Mesenchymal stem cell (in vitro differentiated cells and primary cell): ENCODE data around the gene POGK.

Experiments
- DNase-seq: peaks from one replicate; pipeline ENCODE4 v3.0.0-alpha.2; 2013
- H2AFZ ChIP-seq: one replicate; pipeline ENCODE4 v1.6.1; 2013; ENCODE audit warnings: low read depth, mild to moderate bottlenecking, control low read depth, inconsistent platforms, low read length, moderate library complexity
- H2AK5ac ChIP-seq: 2 replicates; pipeline ENCODE4 v1.6.1; 2013; ENCODE audit warnings: low read length, moderate library complexity, mild to moderate bottlenecking, inconsistent platforms; ENCODE audit not compliant: severe bottlenecking
- H2BK120ac ChIP-seq: one replicate; pipeline ENCODE4 v1.6.1; 2013; ENCODE audit warnings: low read depth, mild to moderate bottlenecking, inconsistent platforms, low read length, moderate library complexity
- H2BK12ac ChIP-seq, 2 experiments: one replicate each; pipeline ENCODE4 v1.6.1; 2013; ENCODE audit warnings: inconsistent platforms in 2 of 2, low read length in 2 of 2, mild to moderate bottlenecking in 2 of 2, moderate library complexity in 2 of 2, control low read depth in 1 of 2
- H2BK15ac ChIP-seq: one replicate; pipeline ENCODE4 v1.6.1; 2013; ENCODE audit warnings: mild to moderate bottlenecking, low read depth, inconsistent platforms; ENCODE audit not compliant: poor library complexity, severe bottlenecking
- H2BK5ac ChIP-seq: 2 replicates; pipeline ENCODE4 v1.6.1; 2013; ENCODE audit warnings: low read depth, mild to moderate bottlenecking, low read length, control low read depth, inconsistent platforms; ENCODE audit not compliant: poor library complexity, severe bottlenecking
- H3K14ac ChIP-seq, 2 experiments: one replicate each; pipeline ENCODE4 v1.6.1; 2013; ENCODE audit warnings: inconsistent platforms in 2 of 2, low read length in 2 of 2, control low read depth in 1 of 2, mild to moderate bottlenecking in 1 of 2, moderate library complexity in 1 of 2
- H3K18ac ChIP-seq, 2 experiments: one replicate each; pipeline ENCODE4 v1.6.1; 2013; ENCODE audit warnings: inconsistent platforms in 2 of 2, low read length in 2 of 2, control low read depth in 1 of 2, low read depth in 1 of 2, mild to moderate bottlenecking in 1 of 2
- H3K23ac ChIP-seq, 2 experiments: one replicate each; pipeline ENCODE4 v1.6.1; 2013; ENCODE audit warnings: inconsistent platforms in 2 of 2, low read length in 2 of 2, mild to moderate bottlenecking in 2 of 2, moderate library complexity in 2 of 2, control low read depth in 1 of 2
- H3K27ac ChIP-seq: 2 replicates; pipeline ENCODE4 v1.5.1; 2013; ENCODE audit warnings: mild to moderate bottlenecking, moderate library complexity, low read length, control low read depth, inconsistent platforms; ENCODE audit not compliant: poor library complexity, severe bottlenecking
- H3K27me3 ChIP-seq, 2 experiments: 2 replicates each; pipeline versions ENCODE4 v1.6.1 to v1.7.0; 2013; ENCODE audit warnings: low read length in 2 of 2, mild to moderate bottlenecking in 2 of 2, moderate library complexity in 2 of 2, control low read depth in 1 of 2, inconsistent platforms in 1 of 2; ENCODE audit not compliant: control insufficient read depth in 1 of 2, insufficient read depth in 1 of 2
- H3K36me3 ChIP-seq, 2 experiments: 2 replicates each; pipeline versions ENCODE4 v1.6.1 to v1.7.0; 2013; ENCODE audit warnings: low read length in 2 of 2, control low read depth in 1 of 2, inconsistent platforms in 1 of 2, low read depth in 1 of 2, mild to moderate bottlenecking in 1 of 2; ENCODE audit not compliant: insufficient read depth in 2 of 2, control insufficient read depth in 1 of 2
- H3K4ac ChIP-seq, 2 experiments: one replicate each; pipeline ENCODE4 v1.6.1; 2013; ENCODE audit warnings: inconsistent platforms in 2 of 2, low read length in 2 of 2, mild to moderate bottlenecking in 2 of 2, moderate library complexity in 2 of 2, control low read depth in 1 of 2, low read depth in 1 of 2
- H3K4me1 ChIP-seq: 2 replicates; pipeline ENCODE4 v1.6.1; 2013; ENCODE audit warnings: low read depth, low read length, control low read depth; ENCODE audit not compliant: control insufficient read depth, insufficient read depth
- H3K4me2 ChIP-seq: 2 replicates; pipeline ENCODE4 v1.6.1; 2013; ENCODE audit warnings: low read length, mild to moderate bottlenecking, inconsistent platforms; ENCODE audit not compliant: poor library complexity, severe bottlenecking
- H3K4me3 ChIP-seq, 2 experiments: 2 replicates each; pipeline versions ENCODE4 v1.5.1 to v1.7.0; 2013; ENCODE audit warnings: low read length in 2 of 2, mild to moderate bottlenecking in 2 of 2, control low read depth in 1 of 2, low read depth in 1 of 2; ENCODE audit not compliant: insufficient read depth in 1 of 2
- H3K79me1 ChIP-seq: replicated peaks from 2 replicates; pipeline ENCODE4 v1.6.1; 2013; ENCODE audit warnings: mild to moderate bottlenecking, control low read depth, low read length, inconsistent platforms; ENCODE audit not compliant: poor library complexity, severe bottlenecking
- H3K9ac ChIP-seq: 2 replicates; pipeline ENCODE4 v1.7.0; 2013; ENCODE audit warnings: mild to moderate bottlenecking, low read length, moderate library complexity
- H3K9me3 ChIP-seq: 2 replicates; pipeline ENCODE4 v1.7.0; 2013; ENCODE audit warnings: mild to moderate bottlenecking, low read length; ENCODE audit not compliant: control insufficient read depth
- H4K8ac ChIP-seq: one replicate; pipeline ENCODE4 v1.6.1; 2013; ENCODE audit warnings: inconsistent platforms, mild to moderate bottlenecking, low read length, moderate library complexity
- H4K91ac ChIP-seq: one replicate; pipeline ENCODE4 v1.6.1; 2013; ENCODE audit warnings: mild to moderate bottlenecking, low read length, inconsistent platforms
- WGBS: methylation state at CpG from one replicate; pipeline ENCODE4 v1.1.7; 2013; ENCODE audit warnings: mixed read lengths; 5-methylcytosine and 5-hydroxymethylcytosine counted together

POGK gene

GRCh38 chr1:166813508-166814223, 25.6 kb upstream of the POGK start:
- no peak overlapping the region for H3K23ac ChIP-seq
- no peak overlapping the region for H3K18ac ChIP-seq
- H3K9me3 ChIP-seq = no peaks in the 10 kb centered on the region
- no peak overlapping the region for H2BK5ac ChIP-seq
- no peaks in the 10 kb centered on the region for H3K36me3 ChIP-seq
- H3K4me1 ChIP-seq = no peaks in the 10 kb centered on the region
- H3K14ac ChIP-seq = no peak overlapping the region
- DNase-seq = no peak
- H3K4ac ChIP-seq = no peak overlapping the region
- no peak overlapping the region for H3K27ac ChIP-seq
- no peaks in the 10 kb centered on the region for H3K79me1 ChIP-seq
- H3K4me3 ChIP-seq = no peak overlapping the region
- H2BK12ac ChIP-seq = no peak overlapping the region
- H3K4me2 ChIP-seq = no peak overlapping the region
- no peak overlapping the region for H2AK5ac ChIP-seq
- H4K8ac ChIP-seq = no peak overlapping the region
- H4K91ac ChIP-seq = no peak overlapping the region
- H3K27me3 ChIP-seq = no peaks in the 10 kb centered on the region
- no peak overlapping the region for H2BK120ac ChIP-seq
- no peak overlapping the region for H2BK15ac ChIP-seq
- 56% methylated on average over 1 of the region's 2 CpGs for WGBS
- H2AFZ ChIP-seq = no peak overlapping the region
- H3K9ac ChIP-seq = no peak overlapping the region

GRCh38 chr1:166814611-166815010, 24.7 kb upstream of the POGK start:
- no peak overlapping the region for H3K9ac ChIP-seq
- H3K4me1 ChIP-seq = no peaks in the 10 kb centered on the region
- WGBS = no CpG with 5 or more reads among the region's 2 CpGs
- H3K36me3 ChIP-seq = no peaks in the 10 kb centered on the region
- no peak overlapping the region for H2AFZ ChIP-seq
- no peak overlapping the region for H2BK15ac ChIP-seq
- H3K9me3 ChIP-seq = no peaks in the 10 kb centered on the region
- H3K79me1 ChIP-seq = no peaks in the 10 kb centered on the region
- H2AK5ac ChIP-seq = no peak overlapping the region
- H3K4me3 ChIP-seq = no peak overlapping the region
- H2BK5ac ChIP-seq = no peak overlapping the region
- no peak overlapping the region for H4K8ac ChIP-seq
- no peak overlapping the region for H2BK120ac ChIP-seq
- H3K27ac ChIP-seq = no peak overlapping the region
- no peak overlapping the region for H3K4ac ChIP-seq
- no peak overlapping the region for H3K18ac ChIP-seq
- no peaks in the 10 kb centered on the region for H3K27me3 ChIP-seq
- no peak overlapping the region for H3K4me2 ChIP-seq
- H4K91ac ChIP-seq = no peak overlapping the region
- no peak for DNase-seq
- H2BK12ac ChIP-seq = no peak overlapping the region
- H3K23ac ChIP-seq = no peak overlapping the region
- no peak overlapping the region for H3K14ac ChIP-seq

- 70% methylated on average over 2 of the region's 2 CpGs for WGBS
- no peak overlapping the region for H2BK15ac ChIP-seq
Observed at GRCh38 chr1:166819974-166820373, 19.3 kb upstream of the POGK start.

GRCh38 chr1:166822385-166822784, 16.9 kb upstream of the POGK start:
- no peak overlapping the region for H4K8ac ChIP-seq
- no peak overlapping the region for H3K27ac ChIP-seq
- H3K9ac ChIP-seq = no peak overlapping the region
- H2BK5ac ChIP-seq = no peak overlapping the region
- no peak overlapping the region for H2AK5ac ChIP-seq
- H3K18ac ChIP-seq = no peak overlapping the region
- no peaks in the 10 kb centered on the region for H3K36me3 ChIP-seq
- DNase-seq = no peak
- 83% methylated on average over 3 of the region's 7 CpGs for WGBS
- H3K79me1 ChIP-seq = no peaks in the 10 kb centered on the region
- no peak overlapping the region for H3K14ac ChIP-seq
- H2BK12ac ChIP-seq = no peak overlapping the region
- no peak overlapping the region for H2AFZ ChIP-seq
- no peak overlapping the region for H2BK120ac ChIP-seq
- no peak overlapping the region for H2BK15ac ChIP-seq
- H3K9me3 ChIP-seq = peaks cover 8% of the 10 kb centered on the region
- no peak overlapping the region for H3K4ac ChIP-seq
- H3K4me1 ChIP-seq = no peaks in the 10 kb centered on the region
- H3K27me3 ChIP-seq = no peaks in the 10 kb centered on the region
- H3K4me2 ChIP-seq = no peak overlapping the region
- no peak overlapping the region for H3K23ac ChIP-seq
- H4K91ac ChIP-seq = no peak overlapping the region
- no peak overlapping the region for H3K4me3 ChIP-seq

More at GRCh38 chr1:166819974-166820373, 19.3 kb upstream of the POGK start:
- Histone ChIP-seq H4K91ac (no peak overlapping the region), H2BK12ac (no peak overlapping the region), H3K23ac (no peak overlapping the region), H3K27ac (no peak overlapping the region), H3K27me3 (no peaks in the 10 kb centered on the region), H3K9me3 (peaks cover 3% of the 10 kb centered on the region), H3K79me1 (no peaks in the 10 kb centered on the region), H3K14ac (no peak overlapping the region), H2AK5ac (no peak overlapping the region), H3K4me1 (no peaks in the 10 kb centered on the region), H2BK120ac (no peak overlapping the region), H3K9ac (no peak overlapping the region), H2BK5ac (no peak overlapping the region), H3K4me2 (no peak overlapping the region), H3K18ac (no peak overlapping the region), H4K8ac (no peak overlapping the region), H3K4ac (no peak overlapping the region), H3K36me3 (no peaks in the 10 kb centered on the region), H3K4me3 (no peak overlapping the region), H2AFZ (no peak overlapping the region)
- no peak for DNase-seq
